ENCODE data around the gene FAM118A. TPM values are rescaled to one million over a fixed set of nuclear protein-coding genes. Genes with fewer than 3 reads are reported as not detected.

Gene FAM118A
- total and polyA plus RNA-seq, 2 of the 8 experiments (the other 6 are each of a cell fraction or from before 2014, with no cell fraction given): 8.5 to 18.6 TPM

DNA sequence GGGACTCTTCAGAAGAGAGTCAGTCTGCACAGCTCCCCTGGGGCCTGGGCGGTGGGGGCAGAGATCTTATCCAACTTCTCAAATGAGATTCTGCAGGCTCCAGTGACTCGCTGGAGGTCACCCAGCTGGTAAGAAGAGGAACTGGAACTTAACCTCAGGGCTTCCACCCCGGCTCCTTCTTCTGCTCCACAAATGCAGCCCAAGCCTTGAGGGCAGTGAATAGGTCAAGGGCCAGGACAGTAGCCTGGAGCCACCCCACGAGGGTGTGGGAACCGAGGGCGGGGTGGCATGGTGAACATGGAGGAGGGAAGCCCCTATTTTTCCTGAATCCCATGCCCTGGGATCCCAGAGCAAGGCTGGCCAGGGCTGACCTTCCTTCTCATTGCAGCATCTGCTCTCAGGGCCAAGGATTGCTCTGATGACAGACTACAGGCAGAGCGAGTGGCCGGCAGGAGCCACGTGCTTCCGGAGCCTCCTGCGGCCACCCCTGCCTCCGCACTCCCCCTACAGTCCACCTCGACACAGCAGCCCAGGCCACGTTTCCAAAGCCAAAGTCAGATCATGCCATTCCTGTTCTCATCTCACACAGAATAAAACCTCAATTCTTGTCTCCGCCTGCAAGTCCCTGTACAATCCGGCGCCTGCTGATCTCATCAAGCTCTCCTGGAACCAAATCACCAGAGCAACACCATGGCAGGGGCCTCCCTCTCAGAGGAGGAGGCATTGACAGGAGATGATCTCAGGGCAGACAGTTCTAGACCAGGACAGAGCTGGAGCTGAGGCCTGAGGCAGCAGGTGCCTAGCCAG is 46.1 kb upstream of the FAM118A start (continued):
- no peak for TF ChIP-seq SIRT6 (IDR thresholded peaks at IDR 0.05; ENCODE audit: low read length)
- TF ChIP-seq KDM1A (IDR thresholded peaks at IDR 0.05; ENCODE audit: borderline replicate concordance, low read length): no peak
- peak; percentile 81 to 93; a peak in 3 of 4 replicates for TF ChIP-seq SIN3A (conservative IDR thresholded peaks at IDR 0.05 in 1 of 2, IDR thresholded peaks at IDR 0.05 in 1 of 2; ENCODE audit: low read depth in 1 of 2, low read length in 2 of 2)
